GM20000 (cell line): ENCODE measurements around the gene USP12.
"Not testable (repeated sequence)": the region's sequence is repeated elsewhere in the genome, so short reads cannot be mapped to it uniquely, and the experiment has no call there.

Source experiments
- DNase-seq: peaks from one replicate; pipeline ENCODE4 v3.0.0; 2012; ENCODE audit warnings: low spot score
- TF ChIP-seq, protein P1 (sequence below): IDR thresholded peaks from 2 replicates; pipeline ENCODE4 v1.5.1; 2012; ENCODE audit warnings: mild to moderate bottlenecking, control low read depth; ENCODE audit errors: extremely low read depth, missing control alignments

USP12 gene

DNA sequence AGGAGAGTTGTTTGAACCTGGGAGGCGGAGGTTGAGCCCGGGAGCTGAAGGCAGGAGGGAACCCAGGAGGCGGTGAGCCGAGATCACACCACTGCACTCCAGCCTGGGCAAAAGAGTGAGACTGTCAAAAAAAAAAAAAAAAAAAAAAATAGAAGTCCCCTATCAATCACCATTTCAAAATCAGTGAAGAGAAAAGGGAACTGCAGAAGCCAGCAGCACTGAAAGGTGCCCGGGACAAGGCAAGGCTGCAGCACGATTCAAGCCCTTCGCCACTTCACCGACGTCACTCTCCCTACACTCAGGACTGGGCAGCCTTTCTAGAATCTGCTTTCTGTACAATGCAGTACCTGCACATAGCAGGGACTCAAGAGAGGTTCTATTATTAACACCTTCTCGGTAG is 21.9 kb upstream of the USP12 start:
- DNase-seq = no peak
- TF ChIP-seq, protein P1, sequence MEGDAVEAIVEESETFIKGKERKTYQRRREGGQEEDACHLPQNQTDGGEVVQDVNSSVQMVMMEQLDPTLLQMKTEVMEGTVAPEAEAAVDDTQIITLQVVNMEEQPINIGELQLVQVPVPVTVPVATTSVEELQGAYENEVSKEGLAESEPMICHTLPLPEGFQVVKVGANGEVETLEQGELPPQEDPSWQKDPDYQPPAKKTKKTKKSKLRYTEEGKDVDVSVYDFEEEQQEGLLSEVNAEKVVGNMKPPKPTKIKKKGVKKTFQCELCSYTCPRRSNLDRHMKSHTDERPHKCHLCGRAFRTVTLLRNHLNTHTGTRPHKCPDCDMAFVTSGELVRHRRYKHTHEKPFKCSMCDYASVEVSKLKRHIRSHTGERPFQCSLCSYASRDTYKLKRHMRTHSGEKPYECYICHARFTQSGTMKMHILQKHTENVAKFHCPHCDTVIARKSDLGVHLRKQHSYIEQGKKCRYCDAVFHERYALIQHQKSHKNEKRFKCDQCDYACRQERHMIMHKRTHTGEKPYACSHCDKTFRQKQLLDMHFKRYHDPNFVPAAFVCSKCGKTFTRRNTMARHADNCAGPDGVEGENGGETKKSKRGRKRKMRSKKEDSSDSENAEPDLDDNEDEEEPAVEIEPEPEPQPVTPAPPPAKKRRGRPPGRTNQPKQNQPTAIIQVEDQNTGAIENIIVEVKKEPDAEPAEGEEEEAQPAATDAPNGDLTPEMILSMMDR = no peak

DNA sequence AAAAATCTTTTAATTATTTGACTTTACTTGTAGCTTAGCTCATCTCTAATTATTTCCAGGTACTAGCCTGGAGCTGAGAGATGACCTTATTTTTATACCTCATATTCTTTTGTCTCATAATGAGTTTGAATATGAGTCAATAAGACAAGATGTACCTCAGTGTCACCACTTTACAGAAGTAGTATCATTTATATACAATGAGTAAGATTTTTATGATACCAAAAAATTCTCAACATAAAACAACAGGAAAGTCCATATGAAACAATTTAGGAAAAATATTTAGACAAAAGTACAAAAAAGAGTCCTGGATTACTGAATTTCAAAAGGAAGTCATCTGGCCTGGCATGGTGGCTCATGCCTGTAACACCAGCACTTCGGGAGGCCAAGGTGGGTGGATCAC is 21.4 kb upstream of the USP12 start:
- TF ChIP-seq, protein P1 = no peak
- no peak for DNase-seq

DNA sequence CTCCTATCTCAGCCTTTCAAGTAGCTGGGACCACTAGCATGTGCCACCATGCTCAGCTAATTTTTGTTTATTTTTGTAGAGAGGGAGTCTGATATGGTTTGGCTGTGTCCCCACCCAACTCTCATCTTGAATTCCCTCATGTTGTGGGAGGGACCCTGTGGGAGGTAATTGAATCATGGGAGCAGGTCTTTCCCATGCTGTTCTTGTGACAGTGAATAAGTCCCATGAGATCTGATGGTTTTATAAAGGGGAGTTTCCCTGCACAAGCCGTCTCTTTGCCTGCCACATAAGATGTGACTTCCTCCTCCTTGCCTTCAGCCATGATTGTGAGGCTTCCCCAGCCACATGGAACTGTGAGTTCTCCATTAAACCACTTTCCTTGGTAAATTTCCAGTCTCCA is 20.8 kb upstream of the USP12 start:
- not testable (repeated sequence) for DNase-seq

DNA sequence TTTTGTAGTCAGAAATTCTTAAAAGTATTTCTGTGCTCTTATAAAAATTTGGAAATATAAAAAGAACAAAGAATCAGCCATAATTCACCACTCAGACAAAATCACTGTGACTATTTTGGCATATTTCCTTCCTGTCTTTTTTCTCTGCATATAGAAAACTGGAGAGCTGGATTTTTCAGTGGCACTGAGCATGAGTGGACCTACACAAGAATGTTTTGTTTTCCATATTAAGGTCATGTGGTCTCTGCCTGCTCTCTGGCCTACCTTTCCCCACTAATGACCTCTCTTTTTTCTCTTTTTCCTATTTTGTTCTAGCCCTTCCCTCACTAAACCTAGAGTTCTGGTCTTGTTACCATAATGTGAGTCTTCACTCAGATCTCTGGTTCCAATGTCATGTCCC is 17.6 kb upstream of the USP12 start:
- TF ChIP-seq, protein P1 = no peak
- no peak for DNase-seq

DNA sequence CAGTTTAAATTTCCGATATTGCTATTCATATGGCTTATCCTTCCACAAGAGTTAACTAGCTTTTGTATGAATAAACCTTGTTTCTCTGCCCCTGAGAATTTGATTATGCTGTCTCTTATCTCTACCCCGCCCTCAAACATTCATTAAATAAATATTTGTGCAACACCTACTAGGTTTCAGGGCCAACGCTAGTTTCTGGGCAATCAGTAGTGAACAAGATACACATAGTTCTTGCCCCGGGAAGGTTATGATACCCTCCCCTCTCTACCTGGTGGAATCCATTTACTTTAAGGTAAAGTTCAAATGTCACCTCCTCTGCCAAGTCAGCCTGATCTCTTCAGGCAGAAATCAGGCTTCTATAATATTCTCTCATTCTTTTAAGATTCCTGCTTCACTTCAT is 16.6 kb upstream of the USP12 start:
- no peak for DNase-seq
- TF ChIP-seq, protein P1 = no peak

DNA sequence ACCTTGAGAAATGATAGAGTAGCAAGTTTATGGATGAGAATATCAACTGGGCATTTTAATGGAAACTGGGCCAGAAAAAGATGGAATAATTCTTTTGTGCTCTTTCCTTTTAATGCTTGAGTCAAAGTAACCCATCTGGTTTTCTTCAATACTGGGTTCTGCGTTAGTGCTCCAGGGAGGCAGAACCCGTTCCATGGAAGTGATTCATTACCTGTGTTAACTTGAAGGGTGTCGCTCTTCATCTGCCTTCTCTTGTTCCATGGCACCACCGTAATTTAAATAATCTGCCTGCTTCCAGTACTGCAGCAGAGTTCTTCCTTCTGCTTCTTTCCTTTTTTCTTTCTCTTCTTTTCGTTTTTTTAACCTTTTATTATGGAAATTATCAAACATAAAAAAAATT is 14.7 kb upstream of the USP12 start:
- TF ChIP-seq, protein P1 = no peak
- no peak for DNase-seq

DNA sequence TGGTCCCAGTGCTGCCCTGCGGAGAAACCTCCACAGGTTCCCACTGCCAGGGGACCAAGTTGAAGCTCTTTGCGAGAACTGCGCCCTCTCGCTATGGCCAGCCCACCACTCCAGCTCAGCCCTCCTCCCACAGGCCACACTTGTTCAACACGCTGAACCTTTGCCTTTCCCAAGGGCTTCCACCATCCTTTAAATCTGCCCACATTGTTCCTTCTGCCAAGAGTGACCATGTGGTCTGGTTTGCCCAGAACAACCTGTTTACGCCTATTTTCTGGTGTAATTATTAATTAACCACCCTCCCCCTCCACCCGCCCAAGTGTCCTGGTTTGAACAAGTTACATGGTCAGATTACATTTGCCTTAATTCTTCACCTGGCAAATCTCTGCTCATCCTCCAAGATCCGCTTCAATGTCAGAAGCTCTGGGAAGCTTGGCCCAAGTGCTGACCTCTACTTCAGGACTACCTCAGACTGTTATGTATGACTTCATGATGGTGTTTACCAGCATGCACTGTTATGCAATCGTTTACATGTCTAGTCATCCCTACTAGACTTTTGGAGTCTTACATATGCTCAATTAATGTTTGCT is 12.0 kb upstream of the USP12 start:
- no peak for DNase-seq
- TF ChIP-seq, protein P1 = no peak

DNA sequence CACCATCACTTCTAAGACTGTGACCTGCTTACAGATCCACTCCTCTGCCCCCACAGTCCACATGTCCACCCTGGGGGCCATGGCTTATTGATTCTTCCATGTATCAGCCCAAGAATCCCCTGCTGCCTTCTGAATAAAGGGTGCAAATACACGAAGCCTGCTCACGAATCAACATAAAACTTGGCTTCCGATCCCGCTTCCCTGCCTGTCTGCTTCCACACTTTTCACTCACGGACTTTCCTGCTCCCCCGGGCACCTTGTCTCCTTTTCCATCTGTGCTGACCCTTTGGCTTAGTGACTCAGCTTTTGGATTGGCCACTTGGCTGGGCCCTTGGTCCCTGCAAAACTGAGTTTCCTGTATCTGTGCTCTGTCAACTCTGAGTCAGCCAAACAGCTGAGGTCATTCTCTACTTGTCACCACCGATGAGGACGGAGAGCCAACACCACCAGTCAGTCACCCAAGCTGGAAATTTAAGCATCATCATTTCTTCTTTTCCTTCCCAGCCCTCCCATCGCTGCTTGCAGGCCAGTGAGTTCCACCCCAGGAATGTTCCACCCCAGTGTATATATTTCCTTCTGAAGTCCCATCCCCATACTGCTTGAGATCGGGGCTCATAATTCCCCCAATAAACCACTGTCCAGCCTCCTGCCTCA is 11.4 kb upstream of the USP12 start:
- TF ChIP-seq, protein P1 = no peak
- no peak for DNase-seq
